Activated T-cell treated with anti-CD3 and anti-CD28 coated beads for 1 hour (primary cell): ENCODE results near the gene SCYGR3.
"Not testable (repeated sequence)": the region's sequence is repeated elsewhere in the genome, so short reads cannot be mapped to it uniquely, and the experiment has no call there.

ENCODE experiments used
- DNase-seq: peaks from one replicate; pipeline ENCODE4 v3.0.0-alpha.2; 2020; ENCODE audit warnings: low read depth

Gene SCYGR3

GRCh38 chr2:227613272-227613660 lies 1.4 kb downstream of the SCYGR3 start:
- DNase-seq: no peak

GRCh38 chr2:227612546-227613271 lies 1.9 kb downstream of the SCYGR3 start:
- DNase-seq: no peak

- no peak for DNase-seq
Measured at GRCh38 chr2:227610123-227610522, 4.5 kb downstream of the SCYGR3 start.

GRCh38 chr2:227608561-227609338 lies 5.9 kb downstream of the SCYGR3 start:
- no peak for DNase-seq

GRCh38 chr2:227607941-227608340 lies 6.7 kb downstream of the SCYGR3 start:
- DNase-seq: no peak

GRCh38 chr2:227606476-227606875 lies 8.2 kb downstream of the SCYGR3 start:
- no peak for DNase-seq

- DNase-seq: no peak
Measured at GRCh38 chr2:227602358-227602757, 12.3 kb downstream of the SCYGR3 start.

- DNase-seq: not testable (repeated sequence)
Measured at GRCh38 chr2:227598835-227599503, 15.7 kb downstream of the SCYGR3 start, which contains the start of gene SCYGR2. TSS of gene SCYGR2 (plus strand) at chr2:227598893. CDS start at chr2:227598893, 0 bp downstream.

GRCh38 chr2:227597998-227598397 lies 16.6 kb downstream of the SCYGR3 start:
- no peak for DNase-seq

GRCh38 chr2:227597036-227597435 lies 17.6 kb downstream of the SCYGR3 start:
- DNase-seq: no peak

- DNase-seq: no peak
Measured at GRCh38 chr2:227595797-227596196, 18.8 kb downstream of the SCYGR3 start.

GRCh38 chr2:227592694-227593387 lies 21.8 kb downstream of the SCYGR3 start:
- DNase-seq: no peak

GRCh38 chr2:227582369-227582768 lies 32.3 kb downstream of the SCYGR3 start:
- no peak for DNase-seq

GRCh38 chr2:227579791-227580190 lies 34.8 kb downstream of the SCYGR3 start:
- DNase-seq: no peak

GRCh38 chr2:227578642-227579041 lies 36.0 kb downstream of the SCYGR3 start:
- DNase-seq: no peak

GRCh38 chr2:227577555-227577954 lies 37.1 kb downstream of the SCYGR3 start:
- DNase-seq: no peak

GRCh38 chr2:227576812-227577211 lies 37.8 kb downstream of the SCYGR3 start:
- no peak for DNase-seq

GRCh38 chr2:227576110-227576509 lies 38.5 kb downstream of the SCYGR3 start:
- no peak for DNase-seq

- DNase-seq: no peak
Measured at GRCh38 chr2:227570615-227571014, 44.0 kb downstream of the SCYGR3 start.

- DNase-seq: no peak
Measured at GRCh38 chr2:227568852-227569169, 45.8 kb downstream of the SCYGR3 start.

GRCh38 chr2:227566012-227566411 lies 48.6 kb downstream of the SCYGR3 start:
- DNase-seq: no peak

- DNase-seq: no peak
Measured at GRCh38 chr2:227565080-227565479, 49.6 kb downstream of the SCYGR3 start.
